Neural progenitor cell (in vitro differentiated cells): ENCODE data around the gene BRD3OS. TPM values are rescaled to one million over a fixed set of nuclear protein-coding genes. Genes with fewer than 3 reads are reported as not detected.

Experiments
- DNase-seq: peaks from one replicate; pipeline ENCODE4 v3.0.0-alpha.2; 2016; ENCODE audit warnings: low spot score
- H2AFZ ChIP-seq: fragments of 200-600 bp; sonication (generic); replicated peaks from 2 replicates; pipeline ENCODE4 v1.6.1; 2016; ENCODE audit warnings: antibody characterized with exemption
- H3F3A ChIP-seq: fragments of 200-600 bp; sonication (generic); 2 replicates; pipeline ENCODE4 v1.6.1; 2016; ENCODE audit warnings: antibody characterized with exemption, low read depth
- H3K27ac ChIP-seq: fragments of 200-600 bp; sonication (generic); 2 replicates; pipeline ENCODE4 v1.5.1; 2016; ENCODE audit warnings: mild to moderate bottlenecking
- H3K27me3 ChIP-seq: fragments of 200-600 bp; sonication (generic); 2 replicates; pipeline ENCODE4 v1.6.1; 2016; ENCODE audit warnings: mild to moderate bottlenecking, moderate library complexity
- H3K36me3 ChIP-seq: fragments of 200-600 bp; sonication (generic); 2 replicates; pipeline ENCODE4 v1.5.1; 2016
- H3K4me1 ChIP-seq: fragments of 200-600 bp; sonication (generic); 2 replicates; pipeline ENCODE4 v1.6.1; 2016; ENCODE audit warnings: mixed run types
- H3K4me2 ChIP-seq: fragments of 200-600 bp; sonication (generic); 2 replicates; pipeline ENCODE4 v1.6.1; 2016
- H3K4me3 ChIP-seq: fragments of 200-600 bp; sonication (generic); 2 replicates; pipeline ENCODE4 v1.5.1; 2016
- H3K79me2 ChIP-seq: fragments of 200-600 bp; sonication (generic); 2 replicates; pipeline ENCODE4 v1.6.1; 2016; ENCODE audit warnings: low read depth
- H3K9ac ChIP-seq: fragments of 200-600 bp; sonication (generic); 2 replicates; pipeline ENCODE4 v1.6.1; 2016
- H3K9me3 ChIP-seq: fragments of 200-600 bp; sonication (generic); 2 replicates; pipeline ENCODE4 v1.5.1; 2016; ENCODE audit warnings: low read depth
- H4K20me1 ChIP-seq: fragments of 200-600 bp; sonication (generic); 2 replicates; pipeline ENCODE4 v1.6.1; 2016; ENCODE audit warnings: low read depth
- H3K27ac Mint-ChIP-seq: 3 replicates; pipeline ENCODE4 v1.8.0; 2021; ENCODE audit warnings: mixed read lengths
- H3K27me3 Mint-ChIP-seq: 2 replicates; pipeline ENCODE4 v1.8.0; 2022; ENCODE audit warnings: low read depth, mild to moderate bottlenecking, inconsistent platforms, moderate library complexity, mixed read lengths; ENCODE audit not compliant: insufficient read depth
- H3K36me3 Mint-ChIP-seq: 3 replicates; pipeline ENCODE4 v1.8.0; 2021; ENCODE audit warnings: mixed read lengths
- H3K4me1 Mint-ChIP-seq: 3 replicates; pipeline ENCODE4 v1.8.0; 2021; ENCODE audit warnings: mixed read lengths
- H3K4me3 Mint-ChIP-seq: 3 replicates; pipeline ENCODE4 v1.8.0; 2021; ENCODE audit warnings: mild to moderate bottlenecking, moderate library complexity, mixed read lengths
- H3K9me3 Mint-ChIP-seq: 3 replicates; pipeline ENCODE4 v1.8.0; 2020; ENCODE audit warnings: mixed read lengths
- EZH2 ChIP-seq: fragments of 200-600 bp; sonication (generic); IDR thresholded peaks from 2 replicates; pipeline ENCODE4 v1.6.1; 2017; ENCODE audit warnings: antibody characterized with exemption, mild to moderate bottlenecking, moderate library complexity
- EZH2phosphoT487 ChIP-seq: fragments of 200-600 bp; sonication (generic); IDR thresholded peaks from 2 replicates; pipeline ENCODE4 v1.6.1; 2017; ENCODE audit warnings: antibody characterized with exemption
- total RNA-seq: library from RNA; depleted of rRNA; stranded (reverse); fragments of >200 nt; gene quantifications from 2 replicates; pipeline ENCODE4 v1.2.3, GENCODE V29; 2015; ENCODE audit warnings: low replicate concordance
- TF ChIP-seq, protein P1 (sequence below): fragments of 200-600 bp; sonication (generic); IDR thresholded peaks from 2 replicates; pipeline ENCODE4 v1.5.1; 2017; ENCODE audit warnings: antibody characterized with exemption, mild to moderate bottlenecking

Gene BRD3OS
- total RNA-seq, 1 donor from 2014 or later: 19.0 TPM

GRCh38 chr9:134040176-134040565, 14.9 kb downstream of the BRD3OS start:
- H3K36me3 ChIP-seq: peaks cover 10% of the 10 kb centered on the region

DNA sequence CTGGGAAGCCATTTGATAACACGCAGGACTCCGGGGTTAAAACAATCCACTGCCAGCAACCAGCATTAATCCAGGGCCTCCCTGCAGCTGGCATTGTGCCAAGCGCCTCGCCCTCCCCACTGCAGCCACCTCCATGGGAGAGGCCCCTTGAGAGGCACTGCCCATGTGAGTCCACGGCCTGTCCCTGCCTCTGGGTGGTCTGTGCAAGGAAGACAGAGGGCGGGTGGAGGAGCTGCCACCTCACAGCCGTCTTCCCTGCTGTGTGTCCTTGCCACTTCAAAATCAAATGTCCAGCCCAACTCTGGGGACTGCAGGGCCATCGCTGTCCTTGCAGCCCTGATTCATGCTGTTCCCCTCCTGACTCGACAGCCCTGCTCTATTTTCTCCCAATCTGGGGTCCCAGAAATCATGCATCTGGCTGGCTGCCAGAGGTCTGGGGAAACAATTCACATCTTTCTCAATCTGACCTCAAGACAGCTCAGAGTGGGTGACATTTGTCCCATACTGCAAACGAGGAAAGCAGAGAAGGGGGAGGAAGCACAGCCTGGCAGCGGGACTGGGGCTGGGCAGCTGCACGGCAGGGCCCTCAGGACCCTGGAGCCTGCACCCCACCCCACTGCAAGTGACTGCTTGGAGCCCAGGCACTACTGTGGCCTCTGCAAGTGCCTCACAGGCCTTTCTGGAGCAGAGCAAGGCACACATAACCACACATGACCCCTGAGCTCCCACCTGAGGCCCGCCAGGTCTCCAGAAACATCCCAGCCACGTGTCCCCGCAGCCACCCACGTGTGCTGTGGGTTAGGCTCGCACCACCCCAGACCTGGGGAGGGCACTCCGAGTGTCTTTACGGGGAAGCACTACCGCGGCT, 15.7 kb downstream of the BRD3OS start:
- no peak for TF ChIP-seq EZH2
- TF ChIP-seq EZH2phosphoT487: no peak
- TF ChIP-seq, protein P1, sequence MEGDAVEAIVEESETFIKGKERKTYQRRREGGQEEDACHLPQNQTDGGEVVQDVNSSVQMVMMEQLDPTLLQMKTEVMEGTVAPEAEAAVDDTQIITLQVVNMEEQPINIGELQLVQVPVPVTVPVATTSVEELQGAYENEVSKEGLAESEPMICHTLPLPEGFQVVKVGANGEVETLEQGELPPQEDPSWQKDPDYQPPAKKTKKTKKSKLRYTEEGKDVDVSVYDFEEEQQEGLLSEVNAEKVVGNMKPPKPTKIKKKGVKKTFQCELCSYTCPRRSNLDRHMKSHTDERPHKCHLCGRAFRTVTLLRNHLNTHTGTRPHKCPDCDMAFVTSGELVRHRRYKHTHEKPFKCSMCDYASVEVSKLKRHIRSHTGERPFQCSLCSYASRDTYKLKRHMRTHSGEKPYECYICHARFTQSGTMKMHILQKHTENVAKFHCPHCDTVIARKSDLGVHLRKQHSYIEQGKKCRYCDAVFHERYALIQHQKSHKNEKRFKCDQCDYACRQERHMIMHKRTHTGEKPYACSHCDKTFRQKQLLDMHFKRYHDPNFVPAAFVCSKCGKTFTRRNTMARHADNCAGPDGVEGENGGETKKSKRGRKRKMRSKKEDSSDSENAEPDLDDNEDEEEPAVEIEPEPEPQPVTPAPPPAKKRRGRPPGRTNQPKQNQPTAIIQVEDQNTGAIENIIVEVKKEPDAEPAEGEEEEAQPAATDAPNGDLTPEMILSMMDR: no peak
- Histone ChIP-seq H4K20me1 (peaks cover 25% of the 10 kb centered on the region), H3K4me2 (no peak overlapping the region), H3K9ac (no peak overlapping the region), H3K79me2 (no peaks in the 10 kb centered on the region), H3K27ac (no peak overlapping the region), H3K36me3 (peaks cover 10% of the 10 kb centered on the region), H2AFZ (no peak overlapping the region), H3K9me3 (no peaks in the 10 kb centered on the region), H3K4me3 (no peak overlapping the region), H3K4me1 (no peaks in the 10 kb centered on the region), H3K27me3 (no peaks in the 10 kb centered on the region), H3F3A (no peaks in the 10 kb centered on the region)
- Mint-ChIP-seq H3K27me3 (peaks cover 3% of the 10 kb centered on the region), H3K4me1 (no peaks in the 10 kb centered on the region), H3K27ac (no peak overlapping the region), H3K36me3 (peaks cover 40% of the 10 kb centered on the region), H3K4me3 (no peak overlapping the region), H3K9me3 (peaks cover 6% of the 10 kb centered on the region)
- no peak for DNase-seq

More at GRCh38 chr9:134040176-134040565, 14.9 kb downstream of the BRD3OS start:
- Histone ChIP-seq H3K27me3 (no peaks in the 10 kb centered on the region), H3K4me2 (no peak overlapping the region), H4K20me1 (peaks cover 22% of the 10 kb centered on the region), H3K79me2 (no peaks in the 10 kb centered on the region), H2AFZ (no peak overlapping the region), H3K4me3 (no peak overlapping the region), H3F3A (no peaks in the 10 kb centered on the region), H3K4me1 (no peaks in the 10 kb centered on the region), H3K27ac (no peak overlapping the region), H3K9ac (no peak overlapping the region), H3K9me3 (no peaks in the 10 kb centered on the region)
- TF ChIP-seq EZH2phosphoT487 (no peak), EZH2 (no peak)
- TF ChIP-seq, protein P1: no peak
- Mint-ChIP-seq H3K4me1 (no peaks in the 10 kb centered on the region), H3K9me3 (peaks cover 6% of the 10 kb centered on the region), H3K27me3 (peaks cover 4% of the 10 kb centered on the region), H3K36me3 (peaks cover 44% of the 10 kb centered on the region), H3K27ac (no peak overlapping the region), H3K4me3 (no peak overlapping the region)
- DNase-seq: no peak

DNA sequence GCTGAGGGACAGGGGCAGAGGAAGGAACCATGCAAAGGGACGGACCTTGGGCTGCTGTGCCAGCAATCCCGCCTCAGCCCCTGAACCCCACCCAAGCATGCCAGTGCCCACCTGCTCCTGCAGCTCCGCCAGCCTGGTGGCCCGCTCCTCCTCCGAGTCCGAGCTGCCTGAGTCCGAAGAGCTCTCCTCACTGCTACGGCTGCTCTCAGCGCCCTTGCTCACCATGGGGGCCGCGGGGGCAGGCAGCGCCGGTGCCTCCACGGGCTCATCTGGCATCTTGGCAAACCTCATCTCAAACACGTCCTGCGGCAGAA, 16.3 kb downstream of the BRD3OS start:
- Mint-ChIP-seq H3K27me3 (peaks cover 2% of the 10 kb centered on the region), H3K4me3 (no peak overlapping the region), H3K27ac (no peak overlapping the region), H3K36me3 (peaks cover 35% of the 10 kb centered on the region), H3K9me3 (peaks cover 6% of the 10 kb centered on the region), H3K4me1 (no peaks in the 10 kb centered on the region)
- Histone ChIP-seq H3K27me3 (no peaks in the 10 kb centered on the region), H3K4me2 (no peak overlapping the region), H3K4me1 (no peaks in the 10 kb centered on the region), H4K20me1 (peaks cover 31% of the 10 kb centered on the region), H3K36me3 (peaks cover 10% of the 10 kb centered on the region), H3K9me3 (no peaks in the 10 kb centered on the region), H3K4me3 (no peak overlapping the region), H3K27ac (no peak overlapping the region), H3K79me2 (no peaks in the 10 kb centered on the region), H3F3A (no peaks in the 10 kb centered on the region), H3K9ac (no peak overlapping the region), H2AFZ (no peak overlapping the region)
- DNase-seq: no peak
- TF ChIP-seq, protein P1: no peak
